ENCODE data around the gene PUM1.

- TF ChIP-seq CTCF (IDR thresholded peaks at IDR 0.05), result no peak
- no peak for TF ChIP-seq POLR2A (IDR thresholded peaks at IDR 0.05)
Observed at GRCh38 chr1:30895382-30895943, 170.1 kb downstream of the PUM1 start.
